Skin epidermis (tissue), 12 donors: Measurements from ENCODE around the gene ZNF304.
"Not testable (repeated sequence)": the region's sequence is repeated elsewhere in the genome, so short reads cannot be mapped to it uniquely, and the experiment has no call there.

Source experiments
- H3K27ac ChIP-seq, 21 experiments: fragments of 200-600 bp; sonication (generic) in 11 of 21; one replicate each; pipeline ENCODE4 v1.5.0; 2020; ENCODE audit warnings: mild to moderate bottlenecking in 3 of 21, inconsistent platforms in 2 of 21, moderate library complexity in 2 of 21
- H3K4me3 ChIP-seq, 7 experiments: fragments of 200-600 bp; sonication (generic) in 2 of 7; one replicate each; pipeline ENCODE4 v1.5.0; 2020; ENCODE audit warnings: inconsistent platforms in 2 of 7, mild to moderate bottlenecking in 2 of 7, moderate library complexity in 1 of 7

Gene ZNF304

GRCh38 chr19:57357406-57357805 lies 6.3 kb downstream of the ZNF304 start:
- Histone ChIP-seq H3K27ac (no peak overlapping the region), H3K4me3 (no peak overlapping the region)

GRCh38 chr19:57359300-57359699 lies 8.2 kb downstream of the ZNF304 start:
- no peak overlapping the region for H3K4me3 ChIP-seq
- no peak overlapping the region for H3K27ac ChIP-seq

- Histone ChIP-seq H3K4me3 (peak overlapping the region in 6 of 7 experiments; percentile 27 to 88 (median 79)), H3K27ac (peak overlapping the region in 16 of 21 experiments; percentile 35 to 96 (median 86))
Measured at GRCh38 chr19:57362419-57362818, 11.3 kb downstream of the ZNF304 start.

- H3K27ac ChIP-seq, result peak within 1 kb of the TSS; percentile 82 to 97 (median 92)
- peak within 1 kb of the TSS; percentile 73 to 95 (median 82) for H3K4me3 ChIP-seq
Measured at GRCh38 chr19:57362997-57363687, 12.1 kb downstream of the ZNF304 start, which contains the start of the genes TRAPPC2B and ZNF547. Gene TRAPPC2B, plus strand, starts transcription at chr19:57363551. Its CDS starts 1,283 bp downstream, at chr19:57364834. Gene ZNF547, plus strand, starts transcription at chr19:57363551. Its CDS starts 5,005 bp downstream, at chr19:57368556.

- Histone ChIP-seq H3K27ac (peak overlapping the region; percentile 82 to 97 (median 92)), H3K4me3 (peak overlapping the region; percentile 73 to 95 (median 82))
Measured at GRCh38 chr19:57363688-57364181, 12.7 kb downstream of the ZNF304 start.

GRCh38 chr19:57366776-57367175 lies 15.7 kb downstream of the ZNF304 start:
- H3K4me3 ChIP-seq, result no peak overlapping the region
- H3K27ac ChIP-seq, result no peak overlapping the region

- Histone ChIP-seq H3K27ac (no peak overlapping the region), H3K4me3 (no peak overlapping the region)
Measured at GRCh38 chr19:57374179-57374578, 23.1 kb downstream of the ZNF304 start.

GRCh38 chr19:57374647-57375046 lies 23.6 kb downstream of the ZNF304 start:
- H3K27ac ChIP-seq, H3K4me3 ChIP-seq: not testable (repeated sequence)

- Histone ChIP-seq H3K4me3 (no peak overlapping the region), H3K27ac (no peak overlapping the region)
Measured at GRCh38 chr19:57376151-57376550, 25.1 kb downstream of the ZNF304 start.

- H3K4me3 ChIP-seq, result no peak overlapping the region
- no peak overlapping the region for H3K27ac ChIP-seq
Measured at GRCh38 chr19:57377498-57378146, 26.6 kb downstream of the ZNF304 start.

GRCh38 chr19:57380923-57381322 lies 29.9 kb downstream of the ZNF304 start:
- Histone ChIP-seq H3K4me3 (no peak overlapping the region), H3K27ac (no peak overlapping the region)

GRCh38 chr19:57382806-57383488 lies 31.9 kb downstream of the ZNF304 start:
- no peak overlapping the region for H3K4me3 ChIP-seq
- no peak overlapping the region for H3K27ac ChIP-seq

GRCh38 chr19:57389194-57389729 lies 38.2 kb downstream of the ZNF304 start:
- peak overlapping the region in 20 of 21 experiments; percentile 22 to 96 (median 88) for H3K27ac ChIP-seq

GRCh38 chr19:57389730-57390598 lies 38.9 kb downstream of the ZNF304 start, which contains the start of gene ZNF548:
Gene ZNF548, plus strand, starts transcription at chr19:57389854. Its CDS starts 246 bp downstream, at chr19:57390100.
- Histone ChIP-seq H3K27ac (peak within 1 kb of the TSS; percentile 36 to 96 (median 90)), H3K4me3 (peak within 1 kb of the TSS; percentile 67 to 88 (median 76))

More at GRCh38 chr19:57389194-57389729, 38.2 kb downstream of the ZNF304 start:
- peak overlapping the region; percentile 67 to 88 (median 76) for H3K4me3 ChIP-seq

- Histone ChIP-seq H3K4me3 (no peak overlapping the region), H3K27ac (no peak overlapping the region)
Measured at GRCh38 chr19:57395710-57396109, 44.6 kb downstream of the ZNF304 start.

- no peak overlapping the region for H3K27ac ChIP-seq
- no peak overlapping the region for H3K4me3 ChIP-seq
Measured at GRCh38 chr19:57398868-57399267, 47.8 kb downstream of the ZNF304 start.

- H3K27ac ChIP-seq, result no peak overlapping the region
- no peak overlapping the region for H3K4me3 ChIP-seq
Measured at GRCh38 chr19:57403737-57404563, 52.9 kb downstream of the ZNF304 start.

- Histone ChIP-seq H3K4me3 (no peak overlapping the region), H3K27ac (no peak overlapping the region)
Measured at GRCh38 chr19:57406516-57407123, 55.5 kb downstream of the ZNF304 start.
